SK-N-SH (cell line): Measurements from ENCODE around the gene PKNOX2. TPM values are rescaled to one million over a fixed set of nuclear protein-coding genes. Genes with fewer than 3 reads are reported as not detected.

Experiments
- CTCF ChIA-PET: fragments of 300-600, 350-600 bp; formaldehyde crosslinking; extraction: SDS; loops from one replicate; lab custom pipeline; 2021; lab: Yijun Ruan, JAX
- POLR2A ChIA-PET: fragments of 350-600 bp; sonication (Branson Sonifier 250); formaldehyde crosslinking; extraction: SDS; loops from one replicate; lab custom pipeline; 2020; ENCODE audit warnings: antibody characterized with exemption, inconsistent platforms; lab: Yijun Ruan, JAX
- DNase-seq: peaks from one replicate; pipeline ENCODE4 v3.0.0; 2012
- H2AFZ ChIP-seq: fragments of 200-600 bp; sonication (generic); 2 replicates; pipeline ENCODE4 v1.8.1; 2016; ENCODE audit warnings: antibody characterized with exemption, mild to moderate bottlenecking, low read depth
- H3F3A ChIP-seq: fragments of 200-600 bp; sonication (generic); replicated peaks from 2 replicates; pipeline ENCODE3; 2016; ENCODE audit warnings: antibody characterized with exemption, mild to moderate bottlenecking; ENCODE audit not compliant: insufficient read depth
- H3K27ac ChIP-seq, 2 experiments: fragments of 200-500 bp in 1 of 2; fragments of 200-600 bp in 1 of 2; sonication (Bioruptor generic) in 1 of 2; sonication (generic), shearing (Covaris generic) in 1 of 2; 2 replicates each; pipeline versions ENCODE4 v1.5.1 to v1.6.1; 2014 to 2016; ENCODE audit warnings: low read depth in 2 of 2, inconsistent platforms in 1 of 2, low read length in 1 of 2, mild to moderate bottlenecking in 1 of 2, mixed read lengths in 1 of 2
- H3K27me3 ChIP-seq: fragments of 200-600 bp; sonication (generic), shearing (Covaris generic); 2 replicates; pipeline ENCODE4 v1.6.1; 2016; ENCODE audit warnings: mixed run types; ENCODE audit not compliant: insufficient read depth
- H3K36me3 ChIP-seq, 2 experiments: fragments of 200-500 bp in 1 of 2; fragments of 200-600 bp in 1 of 2; sonication (Bioruptor generic) in 1 of 2; sonication (generic) in 1 of 2; replicated peaks in 1 of 2; 2 replicates each; pipeline versions ENCODE3 to v1.5.1; 2014 to 2016; ENCODE audit warnings: low read length in 1 of 2, mild to moderate bottlenecking in 1 of 2; ENCODE audit not compliant: insufficient read depth in 2 of 2, control insufficient read depth in 1 of 2
- H3K4me1 ChIP-seq, 2 experiments: fragments of 200-500 bp in 1 of 2; fragments of 200-600 bp in 1 of 2; sonication (Bioruptor generic) in 1 of 2; sonication (generic), shearing (Covaris generic) in 1 of 2; 2 replicates each; pipeline versions ENCODE4 v1.5.1 to v1.6.1; 2014 to 2016; ENCODE audit warnings: low read depth in 1 of 2, low read length in 1 of 2, mixed run types in 1 of 2; ENCODE audit not compliant: insufficient read depth in 2 of 2, control insufficient read depth in 1 of 2
- H3K4me2 ChIP-seq: fragments of 200-600 bp; sonication (generic), shearing (Covaris generic); 2 replicates; pipeline ENCODE4 v1.6.1; 2017; ENCODE audit warnings: mixed run types
- H3K4me3 ChIP-seq, 2 experiments: fragments of 200-500 bp in 1 of 2; fragments of 200-600 bp in 1 of 2; sonication (Bioruptor generic) in 1 of 2; sonication (generic), shearing (Covaris generic) in 1 of 2; 2 replicates each; pipeline versions ENCODE4 v1.5.1 to v1.8.1; 2014 to 2016; ENCODE audit warnings: low read depth in 2 of 2, inconsistent platforms in 1 of 2, low read length in 1 of 2, mild to moderate bottlenecking in 1 of 2, mixed read lengths in 1 of 2, moderate library complexity in 1 of 2
- H3K79me2 ChIP-seq: fragments of 200-600 bp; sonication (generic); 2 replicates; pipeline ENCODE4 v1.8.1; 2017; ENCODE audit warnings: mild to moderate bottlenecking; ENCODE audit not compliant: insufficient read depth
- H3K9ac ChIP-seq: fragments of 200-600 bp; sonication (generic); 2 replicates; pipeline ENCODE4 v1.6.1; 2017; ENCODE audit warnings: mixed run types
- H3K9me2 ChIP-seq: fragments of 200-600 bp; sonication (generic); 2 replicates; pipeline ENCODE4 v1.6.1; 2017; ENCODE audit warnings: mixed run types
- H3K9me3 ChIP-seq: fragments of 200-600 bp; sonication (generic); 2 replicates; pipeline ENCODE4 v1.6.1; 2017; ENCODE audit warnings: mixed run types, mild to moderate bottlenecking, moderate library complexity
- H4K20me1 ChIP-seq: fragments of 200-600 bp; sonication (generic); 2 replicates; pipeline ENCODE4 v1.6.1; 2017; ENCODE audit warnings: mild to moderate bottlenecking, mixed run types; ENCODE audit not compliant: insufficient read depth
- NFIC ChIP-seq: IDR thresholded peaks from 2 replicates; pipeline ENCODE4 v1.4.0; 2012; ENCODE audit warnings: borderline replicate concordance
- RXRA ChIP-seq: IDR thresholded peaks from 2 replicates; pipeline ENCODE4 v1.4.0; 2012; ENCODE audit warnings: low read depth, mild to moderate bottlenecking, borderline replicate concordance
- SIN3A ChIP-seq: IDR thresholded peaks from 2 replicates; pipeline ENCODE4 v1.6.1; 2012; ENCODE audit warnings: low read depth, mild to moderate bottlenecking, low read length, moderate library complexity, borderline replicate concordance
- YY1 ChIP-seq: IDR thresholded peaks from 2 replicates; pipeline ENCODE4 v1.4.0; 2012; ENCODE audit warnings: low read depth, mild to moderate bottlenecking
- WGBS: methylation state at CpG from one replicate; pipeline ENCODE4 v1.1.6; 2017; ENCODE audit warnings: low lambda C conversion rate; 5-methylcytosine and 5-hydroxymethylcytosine counted together
- polyA plus RNA-seq, 3 experiments: library from polyadenylated mRNA; depleted of rRNA; stranded (reverse); fragments of >200 nt; gene quantifications; 2 replicates each; pipeline ENCODE4 v1.2.3, GENCODE V29; 2012
- TF ChIP-seq, protein P1 (sequence below): IDR thresholded peaks from 2 replicates; pipeline ENCODE4 v1.4.0; 2012; ENCODE audit warnings: low read depth, borderline replicate concordance
- TF ChIP-seq, protein P2 (sequence below): IDR thresholded peaks from 2 replicates; pipeline ENCODE4; 2012
- TF ChIP-seq, protein P3 (sequence below): fragments of 150-350 bp; IDR thresholded peaks from 2 replicates; pipeline ENCODE4 v1.6.1; 2017; ENCODE audit warnings: antibody characterized with exemption, low read length, low read depth, borderline replicate concordance

The PKNOX2 gene
- polyA plus RNA-seq, 1 of the 3 experiments (the other 2 are of a cell fraction): 0.02 TPM

- H3K4me1 ChIP-seq: peaks cover 0 to 11% of the 10 kb centered on the region in 2 experiments; a peak in 2 of 4 replicates
- WGBS: 69% methylated on average over 5 of the region's 5 CpGs
- H2AFZ ChIP-seq: no peak overlapping the region
- ChIA-PET POLR2A (no interaction called here), CTCF (interaction anchor here (0.6 to 2.1 kb wide), 6 partner anchors 8 to 306 kb away, joined by 3 to 8 read pairs (median 4); no protein-coding TSS in a partner anchor)
- no peaks in the 10 kb centered on the region for H3K9me3 ChIP-seq
- TF ChIP-seq, protein P1, sequence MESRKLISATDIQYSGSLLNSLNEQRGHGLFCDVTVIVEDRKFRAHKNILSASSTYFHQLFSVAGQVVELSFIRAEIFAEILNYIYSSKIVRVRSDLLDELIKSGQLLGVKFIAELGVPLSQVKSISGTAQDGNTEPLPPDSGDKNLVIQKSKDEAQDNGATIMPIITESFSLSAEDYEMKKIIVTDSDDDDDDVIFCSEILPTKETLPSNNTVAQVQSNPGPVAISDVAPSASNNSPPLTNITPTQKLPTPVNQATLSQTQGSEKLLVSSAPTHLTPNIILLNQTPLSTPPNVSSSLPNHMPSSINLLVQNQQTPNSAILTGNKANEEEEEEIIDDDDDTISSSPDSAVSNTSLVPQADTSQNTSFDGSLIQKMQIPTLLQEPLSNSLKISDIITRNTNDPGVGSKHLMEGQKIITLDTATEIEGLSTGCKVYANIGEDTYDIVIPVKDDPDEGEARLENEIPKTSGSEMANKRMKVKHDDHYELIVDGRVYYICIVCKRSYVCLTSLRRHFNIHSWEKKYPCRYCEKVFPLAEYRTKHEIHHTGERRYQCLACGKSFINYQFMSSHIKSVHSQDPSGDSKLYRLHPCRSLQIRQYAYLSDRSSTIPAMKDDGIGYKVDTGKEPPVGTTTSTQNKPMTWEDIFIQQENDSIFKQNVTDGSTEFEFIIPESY: no peak
- TF ChIP-seq, protein P2, sequence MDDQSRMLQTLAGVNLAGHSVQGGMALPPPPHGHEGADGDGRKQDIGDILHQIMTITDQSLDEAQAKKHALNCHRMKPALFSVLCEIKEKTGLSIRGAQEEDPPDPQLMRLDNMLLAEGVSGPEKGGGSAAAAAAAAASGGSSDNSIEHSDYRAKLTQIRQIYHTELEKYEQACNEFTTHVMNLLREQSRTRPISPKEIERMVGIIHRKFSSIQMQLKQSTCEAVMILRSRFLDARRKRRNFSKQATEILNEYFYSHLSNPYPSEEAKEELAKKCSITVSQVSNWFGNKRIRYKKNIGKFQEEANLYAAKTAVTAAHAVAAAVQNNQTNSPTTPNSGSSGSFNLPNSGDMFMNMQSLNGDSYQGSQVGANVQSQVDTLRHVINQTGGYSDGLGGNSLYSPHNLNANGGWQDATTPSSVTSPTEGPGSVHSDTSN: no peak
- TF ChIP-seq NFIC: no peak
- TF ChIP-seq, protein P3, sequence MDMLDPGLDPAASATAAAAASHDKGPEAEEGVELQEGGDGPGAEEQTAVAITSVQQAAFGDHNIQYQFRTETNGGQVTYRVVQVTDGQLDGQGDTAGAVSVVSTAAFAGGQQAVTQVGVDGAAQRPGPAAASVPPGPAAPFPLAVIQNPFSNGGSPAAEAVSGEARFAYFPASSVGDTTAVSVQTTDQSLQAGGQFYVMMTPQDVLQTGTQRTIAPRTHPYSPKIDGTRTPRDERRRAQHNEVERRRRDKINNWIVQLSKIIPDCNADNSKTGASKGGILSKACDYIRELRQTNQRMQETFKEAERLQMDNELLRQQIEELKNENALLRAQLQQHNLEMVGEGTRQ: no peak
- H3K4me2 ChIP-seq: no peak overlapping the region
- peaks cover 13% of the 10 kb centered on the region; the same call in 1 of the 2 replicates for H3K27me3 ChIP-seq
- H3K9me2 ChIP-seq: no peaks in the 10 kb centered on the region
- no peak overlapping the region for H3K9ac ChIP-seq
- no peak overlapping the region for H3K27ac ChIP-seq
- H3K36me3 ChIP-seq: no peaks in the 10 kb centered on the region
- no peak for DNase-seq
- H3K79me2 ChIP-seq: no peaks in the 10 kb centered on the region
- no peak overlapping the region for H3K4me3 ChIP-seq
- no peaks in the 10 kb centered on the region for H3F3A ChIP-seq
- no peaks in the 10 kb centered on the region for H4K20me1 ChIP-seq
Observed at GRCh38 chr11:125397421-125397820, 232.9 kb downstream of the PKNOX2 start.

- Histone ChIP-seq H3K36me3 (no peaks in the 10 kb centered on the region), H3K9me2 (no peaks in the 10 kb centered on the region), H3K27ac (no peak overlapping the region), H4K20me1 (no peaks in the 10 kb centered on the region), H3K4me2 (no peak overlapping the region), H3K9me3 (no peaks in the 10 kb centered on the region), H3K27me3 (peaks cover 13% of the 10 kb centered on the region; the same call in 1 of the 2 replicates), H3K4me1 (peaks cover 0 to 11% of the 10 kb centered on the region in 2 experiments; a peak in 2 of 4 replicates), H3K4me3 (no peak overlapping the region), H3K79me2 (no peaks in the 10 kb centered on the region), H2AFZ (no peak overlapping the region), H3K9ac (no peak overlapping the region), H3F3A (no peaks in the 10 kb centered on the region)
- no peak for DNase-seq
- ChIA-PET CTCF (interaction anchor here (0.8 to 2.5 kb wide), 2 partner anchors 18 to 234 kb away, joined by 3 to 9 read pairs; partner anchors contain the start of gene PKNOX2), POLR2A (no interaction called here)
- WGBS: 44% methylated on average over 4 of the region's 4 CpGs
- TF ChIP-seq RXRA: no peak
- no peak for TF ChIP-seq NFIC
- no peak for TF ChIP-seq YY1
- no peak for TF ChIP-seq SIN3A
Observed at GRCh38 chr11:125398475-125398874, 233.9 kb downstream of the PKNOX2 start.
